GM12878 (cell line): ENCODE measurements around the gene FBXO21. TPM values are rescaled to one million over a fixed set of nuclear protein-coding genes. Genes with fewer than 3 reads are reported as not detected.

ENCODE experiments used
- ATAC-seq: fragments of 200-7000 bp; cut with Tn5 transposase; 3 replicates; pipeline ENCODE4 v1.9.1; 2020; ENCODE audit warnings: mild to moderate bottlenecking, moderate library complexity
- BruUV-seq: library from RNA; stranded (reverse); fragments of 400-500 nt; replicated peaks from 2 replicates; lab custom pipeline; 2021; lab: Mats Ljungman, UMichigan
- CTCF ChIA-PET: fragments of 300-600 bp; sonication (Branson Sonifier 250); formaldehyde crosslinking; extraction: SDS; loops from one replicate; lab custom pipeline; 2021; ENCODE audit warnings: inconsistent platforms; lab: Yijun Ruan, JAX
- POLR2A ChIA-PET: fragments of 350-600 bp; formaldehyde crosslinking; extraction: SDS; loops from one replicate; lab custom pipeline; 2021; ENCODE audit warnings: inconsistent platforms; lab: Charles Lee
- RAD21 ChIA-PET: fragments of 300-600 bp; sonication (Branson Sonifier 250); formaldehyde crosslinking; loops from one replicate; lab custom pipeline; 2023; ENCODE audit warnings: antibody characterized with exemption; ENCODE audit not compliant: unreplicated experiment; lab: Charles Lee
- SMC1A ChIA-PET: fragments of 300-600 bp; sonication (Branson Sonifier 250); formaldehyde crosslinking; loops from one replicate; lab custom pipeline; 2023; ENCODE audit not compliant: unreplicated experiment, uncharacterized antibody; lab: Charles Lee
- DNase-seq: peaks from one replicate; pipeline ENCODE4 v3.0.0-alpha.2; 2011; ENCODE audit warnings: low read depth, low spot score
- FAIRE-seq: peaks from 3 replicates; lab custom pipeline; 2011; peaks lifted over from hg19 to GRCh38; lab: Jason Lieb, UNC
- H2AFZ ChIP-seq: 2 replicates; pipeline ENCODE4 v1.6.0; 2011; ENCODE audit warnings: low read depth, low read length, control low read depth; ENCODE audit not compliant: control insufficient read depth
- H3K27ac ChIP-seq: 2 replicates; pipeline ENCODE4 v1.5.1; 2011; ENCODE audit warnings: control low read depth; ENCODE audit not compliant: control insufficient read depth, insufficient read depth
- H3K27me3 ChIP-seq, 2 experiments: replicated peaks in 1 of 2; 2 replicates each; pipeline versions ENCODE4 v1.6.0 to v1.6.1; 2011; ENCODE audit warnings: low read length in 1 of 2; ENCODE audit not compliant: control insufficient read depth in 2 of 2, insufficient read depth in 2 of 2
- H3K36me3 ChIP-seq, 2 experiments: 2 replicates each; pipeline ENCODE4 v1.5.1; 2011; ENCODE audit warnings: low read length in 1 of 2; ENCODE audit not compliant: control insufficient read depth in 2 of 2, insufficient read depth in 2 of 2
- H3K4me1 ChIP-seq: 2 replicates; pipeline ENCODE4 v1.6.1; 2011; ENCODE audit warnings: mild to moderate bottlenecking, low read length, moderate library complexity, mixed read lengths; ENCODE audit not compliant: control insufficient read depth, insufficient read depth
- H3K4me2 ChIP-seq: 2 replicates; pipeline ENCODE4 v1.6.0; 2011; ENCODE audit warnings: control low read depth; ENCODE audit not compliant: control insufficient read depth, insufficient read depth
- H3K4me3 ChIP-seq: fragments of 200-600 bp; sonication (generic); 2 replicates; pipeline ENCODE4 v1.5.1; 2016
- H3K79me2 ChIP-seq: 2 replicates; pipeline ENCODE4 v1.6.0; 2011; ENCODE audit warnings: low read length; ENCODE audit not compliant: control insufficient read depth, insufficient read depth
- H3K9ac ChIP-seq: 2 replicates; pipeline ENCODE4 v1.8.0; 2011; ENCODE audit warnings: low read length, control low read depth, mixed read lengths; ENCODE audit not compliant: control insufficient read depth, insufficient read depth
- H3K9me3 ChIP-seq: replicated peaks from 3 replicates; pipeline ENCODE4 v1.5.1; 2011; ENCODE audit warnings: mild to moderate bottlenecking, low read length; ENCODE audit not compliant: control insufficient read depth, insufficient read depth
- H4K20me1 ChIP-seq: 2 replicates; pipeline ENCODE4 v1.6.0; 2011; ENCODE audit not compliant: control insufficient read depth, insufficient read depth
- ASH2L ChIP-seq: fragments of 300-600, 200-600 bp; sonication (generic); IDR thresholded peaks from 2 replicates; pipeline ENCODE4 v1.6.1; 2017; ENCODE audit warnings: low read depth, mild to moderate bottlenecking, borderline replicate concordance
- BACH1 ChIP-seq: fragments of 450-650 bp; IDR thresholded peaks from 2 replicates; pipeline ENCODE4 v1.6.1; 2017; ENCODE audit warnings: mild to moderate bottlenecking, borderline replicate concordance
- CHD2 ChIP-seq: IDR thresholded peaks from 2 replicates; pipeline ENCODE4 v1.6.1; 2011; ENCODE audit warnings: low read depth, low read length, improper control_type of control experiment, borderline replicate concordance
- ELK1 ChIP-seq: IDR thresholded peaks from 2 replicates; pipeline ENCODE4 v1.6.1; 2012; ENCODE audit warnings: low read depth, low read length, improper control_type of control experiment
- GATAD2B ChIP-seq: fragments of 450-650 bp; conservative IDR thresholded peaks from 2 replicates; pipeline ENCODE4 v1.6.1; 2017; ENCODE audit warnings: low read depth, mild to moderate bottlenecking, moderate library complexity
- HDAC2 ChIP-seq: fragments of 200-600 bp; sonication (generic); IDR thresholded peaks from 2 replicates; pipeline ENCODE4 v1.6.1; 2017
- NFIC ChIP-seq: IDR thresholded peaks from 2 replicates; pipeline ENCODE4 v1.6.1; 2012; ENCODE audit warnings: low read depth, mild to moderate bottlenecking, inconsistent platforms, low read length, moderate library complexity
- SP1 ChIP-seq: IDR thresholded peaks from one replicate; pipeline ENCODE4 v1.6.1; 2011; ENCODE audit warnings: low read depth, low read length
- TAF1 ChIP-seq: IDR thresholded peaks from 2 replicates; pipeline ENCODE4 v1.6.1; 2011; ENCODE audit warnings: mild to moderate bottlenecking, low read depth, low read length, borderline replicate concordance
- ZNF207 ChIP-seq: fragments of 450-650 bp; IDR thresholded peaks from 2 replicates; pipeline ENCODE4 v1.6.1; 2014; ENCODE audit warnings: antibody characterized with exemption, mild to moderate bottlenecking, borderline replicate concordance
- ZZZ3 ChIP-seq: IDR thresholded peaks from 2 replicates; pipeline ENCODE4 v1.6.1; 2011; ENCODE audit warnings: low read depth; ENCODE audit not compliant: control insufficient read depth, insufficient read length
- WGBS: methylation state at CpG from one replicate; pipeline ENCODE4 v1.1.6; 2016; ENCODE audit warnings: low lambda C conversion rate; ENCODE audit not compliant: insufficient replicate concordance, insufficient coverage; ENCODE audit errors: missing lambda C conversion rate; 5-methylcytosine and 5-hydroxymethylcytosine counted together
- in situ Hi-C: fragments of 300-500 bp; cut with MboI; formaldehyde crosslinking; loops from 9 replicates; pipeline ENCODE4 v1.14.3; 2018; ENCODE audit warnings: mixed read lengths
- intact Hi-C: fragments of 100-400 bp; cut with micrococcal nuclease; formaldehyde crosslinking; loops from one replicate; pipeline ENCODE4 v1.14.2; 2022; ENCODE audit not compliant: unreplicated experiment
- polyA plus RNA-seq, 11 experiments: library from polyadenylated mRNA; depleted of rRNA in 4 of 11; unstranded in 6 of 11; stranded (reverse) in 5 of 11; fragments of >200 nt; fragmentation: Nextera tagmentation in 4 of 11; fragmentation: Illumina TruSeq in 1 of 11; extraction: Ambion mirVana in 4 of 11; extraction: Trizol in 1 of 11; gene quantifications; 1 replicate in 1 of 11; 2 replicates in 10 of 11; pipeline versions ENCODE4 v1.2.1 to v1.2.3, GENCODE V29; 2011 to 2016; ENCODE audit warnings: inconsistent platforms in 2 of 11, missing spikeins in 2 of 11, low read depth in 1 of 11
- total RNA-seq, 4 experiments: library from RNA; depleted of rRNA in 3 of 4; stranded (reverse); fragments of >200 nt in 3 of 4; fragmentation: Illumina TruSeq in 1 of 4; extraction: Trizol in 1 of 4; gene quantifications; 2 replicates each; pipeline versions ENCODE4 v1.2.1 to v1.2.3, GENCODE V29; 2013 to 2021

FBXO21 gene
- total and polyA plus RNA-seq, 10 of the 15 experiments (the other 5 are each of a cell fraction or from before 2014, with no cell fraction given) = 5.5 to 32.6 (median 18.9) TPM

DNA sequence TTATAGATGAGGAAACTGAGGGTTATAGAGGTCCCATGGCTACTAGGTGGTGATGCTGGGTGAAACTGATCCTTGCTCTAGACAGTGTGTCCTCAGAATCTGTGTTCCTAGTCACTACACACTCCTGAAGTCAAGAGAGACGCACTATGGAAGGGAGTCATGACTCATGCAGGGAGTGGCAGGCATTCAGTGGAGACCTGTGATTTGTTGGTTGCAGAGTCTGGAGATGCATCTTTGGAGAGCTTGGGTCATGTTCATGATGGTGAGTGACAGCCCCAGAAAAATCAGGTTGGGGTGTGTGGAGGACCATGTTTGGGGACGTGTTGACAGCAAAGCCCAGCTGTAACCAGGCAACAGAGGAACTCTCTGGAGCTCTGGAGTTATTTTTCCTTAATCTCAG is 38.0 kb upstream of the FBXO21 start:
- ATAC-seq (no peak), DNase-seq (no peak)
- WGBS = 49% methylated on average over 2 of the region's 2 CpGs
- no peaks in the 10 kb centered on the region for H4K20me1 ChIP-seq
- SMC1A ChIA-PET = no interaction called here
- H3K9me3 ChIP-seq = no peaks in the 10 kb centered on the region
- no peak overlapping the region for H2AFZ ChIP-seq
- in situ Hi-C loops = no loop called here
- BruUV-seq = no TSS peak
- intact Hi-C loops = no loop called here
- no peaks in the 10 kb centered on the region for H3K79me2 ChIP-seq
- no peaks in the 10 kb centered on the region for H3K36me3 ChIP-seq
- RAD21 ChIA-PET = no interaction called here
- no peak overlapping the region for H3K4me3 ChIP-seq
- no peaks in the 10 kb centered on the region for H3K27me3 ChIP-seq
- TF ChIP-seq HDAC2 (no peak), NFIC (no peak), CHD2 (no peak), ZNF207 (no peak), ZZZ3 (no peak), BACH1 (no peak), ASH2L (no peak), ELK1 (no peak), SP1 (no peak), TAF1 (no peak), GATAD2B (no peak)
- TF ChIP-seq, all 136 proteins: peak for 0
- Histone ChIP-seq H3K9ac (no peak overlapping the region), H3K4me2 (no peak overlapping the region), H3K27ac (no peak overlapping the region), H3K4me1 (no peaks in the 10 kb centered on the region)
- CTCF ChIA-PET = interaction anchor here (1.5 kb wide), 1 partner anchor 16 kb away, joined by 3 read pairs; no protein-coding TSS in a partner anchor
- POLR2A ChIA-PET = interaction anchor here (0.6 kb wide), 1 partner anchor 23 kb away, joined by 8 read pairs; no protein-coding TSS in a partner anchor
- no peak for FAIRE-seq
